Upper lobe of right lung (tissue), 1 donor: ENCODE results near the gene ZNF329. TPM values are rescaled to one million over a fixed set of nuclear protein-coding genes. Genes with fewer than 3 reads are reported as not detected.

ENCODE experiments used
- ATAC-seq: fragments of 200-7000 bp; cut with Tn5 transposase; one replicate; pipeline ENCODE4 v1.9.1; 2020; ENCODE audit warnings: mild to moderate bottlenecking, moderate library complexity
- DNase-seq: peaks from one replicate; pipeline ENCODE4 v3.0.0-alpha.2; 2020
- H3K27ac ChIP-seq: fragments of 200-600 bp; one replicate; pipeline ENCODE4 v1.8.0; 2022
- H3K27me3 ChIP-seq: fragments of 200-600 bp; one replicate; pipeline ENCODE4 v1.8.0; 2022; ENCODE audit warnings: mild to moderate bottlenecking
- H3K36me3 ChIP-seq: fragments of 200-600 bp; one replicate; pipeline ENCODE4 v1.8.0; 2022
- H3K4me1 ChIP-seq: fragments of 200-600 bp; one replicate; pipeline ENCODE4 v1.8.0; 2022
- H3K4me3 ChIP-seq: fragments of 200-600 bp; one replicate; pipeline ENCODE4 v1.8.0; 2022; ENCODE audit warnings: mild to moderate bottlenecking
- H3K9me3 ChIP-seq: fragments of 200-600 bp; one replicate; pipeline ENCODE4 v1.8.0; 2022
- intact Hi-C: fragments of 100-400 bp; cut with DNase I; formaldehyde crosslinking; loops from one replicate; pipeline ENCODE4 v1.11.0; 2022
- total RNA-seq: library from RNA; stranded (reverse); fragmentation: NEBNext Ultra II Directional; extraction: Animal tissue kit (Norgen Biotek cat#: 25700); gene quantifications from one replicate; pipeline ENCODE4 v1.2.1, GENCODE V29; 2021
- TF ChIP-seq, protein P1 (sequence below): fragments of 200-600 bp; IDR thresholded peaks from one replicate; pipeline ENCODE4 v1.8.0; 2022; ENCODE audit warnings: antibody characterized with exemption
- donor health status: DM: no; HTN: yes; CAD: no; lungs with severe emphysema.

Gene ZNF329
- total RNA-seq, 1 donor from 2014 or later: 7.4 TPM

DNA sequence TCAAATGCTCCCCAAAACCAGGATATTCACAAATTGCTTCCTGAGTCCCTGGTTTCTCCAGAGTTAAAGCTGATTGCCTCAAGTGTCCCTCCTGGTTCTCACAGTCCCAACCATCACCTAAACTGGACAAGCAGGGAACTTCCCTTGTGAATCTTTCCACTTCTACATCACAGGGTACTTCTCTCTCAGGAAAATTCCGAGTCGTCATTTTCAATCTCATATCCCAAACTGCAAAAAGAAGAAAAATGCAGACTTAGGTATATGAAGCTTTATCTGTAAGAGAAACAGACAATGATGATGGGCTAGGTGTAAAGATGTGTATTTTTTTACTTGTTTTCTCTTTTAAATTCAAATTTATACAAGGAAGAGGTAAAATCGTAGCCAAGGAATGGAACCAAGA, 21.3 kb downstream of the ZNF329 start:
- peaks cover 99% of the 10 kb centered on the region for H3K9me3 ChIP-seq
- no peaks in the 10 kb centered on the region for H3K27me3 ChIP-seq
- no peak for DNase-seq
- H3K36me3 ChIP-seq: peaks cover 37% of the 10 kb centered on the region
- no peak overlapping the region for H3K4me3 ChIP-seq
- TF ChIP-seq, protein P1, sequence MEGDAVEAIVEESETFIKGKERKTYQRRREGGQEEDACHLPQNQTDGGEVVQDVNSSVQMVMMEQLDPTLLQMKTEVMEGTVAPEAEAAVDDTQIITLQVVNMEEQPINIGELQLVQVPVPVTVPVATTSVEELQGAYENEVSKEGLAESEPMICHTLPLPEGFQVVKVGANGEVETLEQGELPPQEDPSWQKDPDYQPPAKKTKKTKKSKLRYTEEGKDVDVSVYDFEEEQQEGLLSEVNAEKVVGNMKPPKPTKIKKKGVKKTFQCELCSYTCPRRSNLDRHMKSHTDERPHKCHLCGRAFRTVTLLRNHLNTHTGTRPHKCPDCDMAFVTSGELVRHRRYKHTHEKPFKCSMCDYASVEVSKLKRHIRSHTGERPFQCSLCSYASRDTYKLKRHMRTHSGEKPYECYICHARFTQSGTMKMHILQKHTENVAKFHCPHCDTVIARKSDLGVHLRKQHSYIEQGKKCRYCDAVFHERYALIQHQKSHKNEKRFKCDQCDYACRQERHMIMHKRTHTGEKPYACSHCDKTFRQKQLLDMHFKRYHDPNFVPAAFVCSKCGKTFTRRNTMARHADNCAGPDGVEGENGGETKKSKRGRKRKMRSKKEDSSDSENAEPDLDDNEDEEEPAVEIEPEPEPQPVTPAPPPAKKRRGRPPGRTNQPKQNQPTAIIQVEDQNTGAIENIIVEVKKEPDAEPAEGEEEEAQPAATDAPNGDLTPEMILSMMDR: no peak
- ATAC-seq: no peak
- intact Hi-C loops: loop anchor here (10.0 kb wide), 1 partner anchor 424 kb away; the partner anchor contains the start of gene ZNF154
- no peak overlapping the region for H3K27ac ChIP-seq
- H3K4me1 ChIP-seq: no peaks in the 10 kb centered on the region

DNA sequence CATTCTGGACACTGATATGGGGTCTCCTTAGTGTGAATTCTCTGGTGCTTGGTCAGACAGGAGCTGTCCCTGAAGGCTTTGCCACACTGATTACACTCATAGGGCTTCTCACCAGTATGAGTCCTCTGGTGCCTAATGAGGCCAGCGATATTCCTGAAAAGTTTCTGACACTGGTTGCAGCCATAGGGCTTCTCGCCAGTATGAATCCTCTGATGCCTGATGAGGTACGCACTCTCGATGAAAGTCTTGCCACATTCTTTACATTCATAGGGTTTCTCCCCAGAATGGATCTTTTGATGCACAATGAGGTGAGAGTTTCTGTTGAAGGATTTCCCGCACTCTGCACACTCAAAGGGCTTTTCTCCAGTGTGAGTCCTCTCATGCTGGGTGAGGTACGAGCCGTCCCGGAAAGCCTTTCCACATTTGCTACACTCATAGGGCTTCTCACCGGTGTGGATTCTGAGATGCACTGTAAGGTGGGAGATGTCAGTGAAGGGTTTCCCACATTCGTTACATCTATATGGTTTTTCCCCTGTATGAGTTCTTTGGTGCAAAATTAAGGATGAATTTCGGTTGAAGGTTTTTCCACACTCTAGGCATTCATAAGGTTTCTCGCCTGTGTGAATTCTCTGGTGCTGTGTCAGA, 22.4 kb downstream of the ZNF329 start:
- H3K9me3 ChIP-seq: peaks cover 99% of the 10 kb centered on the region
- H3K4me3 ChIP-seq: no peak overlapping the region
- TF ChIP-seq, protein P1: no peak
- H3K27ac ChIP-seq: no peak overlapping the region
- intact Hi-C loops: loop anchor here (10.0 kb wide), 1 partner anchor 423 kb away; the partner anchor contains the start of gene ZNF154
- ATAC-seq: no peak
- no peak for DNase-seq
- no peaks in the 10 kb centered on the region for H3K4me1 ChIP-seq
- H3K36me3 ChIP-seq: peaks cover 26% of the 10 kb centered on the region
- H3K27me3 ChIP-seq: no peaks in the 10 kb centered on the region

DNA sequence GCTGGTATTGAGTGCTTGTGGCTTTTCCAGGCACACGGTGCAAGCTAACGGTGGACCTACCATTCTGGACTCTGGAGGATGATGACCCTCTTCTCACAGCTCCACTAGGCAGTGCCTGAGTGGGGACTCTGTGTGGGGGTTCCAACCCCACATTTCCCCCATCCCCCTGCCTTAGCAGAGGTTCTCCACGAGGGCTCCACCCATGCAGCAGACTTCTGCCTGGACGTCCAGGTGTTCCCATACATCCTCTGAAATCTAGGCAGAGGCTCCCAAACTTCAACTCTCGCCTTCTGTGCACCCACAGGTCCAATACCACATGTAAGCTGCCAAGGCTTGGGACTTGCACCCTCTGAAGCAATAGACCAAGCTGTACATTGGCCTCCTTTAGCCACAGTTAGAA, 27.2 kb downstream of the ZNF329 start:
- no peak for DNase-seq
- no peaks in the 10 kb centered on the region for H3K27me3 ChIP-seq
- H3K36me3 ChIP-seq: peaks cover under 1% of the 10 kb centered on the region
- ATAC-seq: no peak
- TF ChIP-seq, protein P1: no peak
- H3K4me1 ChIP-seq: no peaks in the 10 kb centered on the region
- H3K27ac ChIP-seq: no peak overlapping the region
- no peak overlapping the region for H3K4me3 ChIP-seq
- intact Hi-C loops: loop anchor here (10.0 kb wide), 1 partner anchor 419 kb away; the partner anchor contains the start of gene ZNF154
- H3K9me3 ChIP-seq: peaks cover 91% of the 10 kb centered on the region

DNA sequence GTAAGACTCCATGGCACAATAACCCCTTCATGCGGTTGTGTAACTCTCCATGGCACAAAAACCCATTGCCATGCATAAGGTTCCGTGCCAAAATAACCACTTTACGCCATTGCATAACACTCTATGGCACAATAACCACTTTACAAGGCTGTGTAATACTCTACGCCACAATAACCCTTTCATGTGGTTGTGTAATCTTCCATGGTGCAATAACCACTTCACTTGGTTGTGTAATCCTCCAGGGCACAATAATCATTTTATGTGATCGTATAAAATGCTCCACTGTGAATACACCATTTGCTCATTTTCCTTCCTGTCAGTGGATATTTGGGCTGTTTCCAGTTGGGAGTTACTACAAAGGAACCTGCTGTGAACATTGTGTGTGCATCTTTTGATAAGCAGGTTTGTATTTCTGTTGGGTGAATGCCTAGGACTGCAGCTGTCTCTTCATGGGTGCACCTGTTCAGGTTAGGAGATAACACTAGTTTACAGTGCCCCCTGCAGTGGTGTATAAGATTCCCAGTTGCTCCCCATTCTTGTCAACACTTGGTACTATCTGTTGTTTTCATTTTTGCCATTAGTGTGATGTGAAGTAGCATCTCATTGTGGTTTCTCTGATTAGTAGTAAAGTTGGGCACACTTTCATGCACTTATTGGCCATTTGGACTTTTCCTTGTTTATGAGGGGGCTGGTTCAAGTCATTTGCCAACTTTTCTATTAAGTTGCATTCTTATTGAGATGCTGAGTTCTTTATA, 31.4 kb downstream of the ZNF329 start:
- Histone ChIP-seq H3K9me3 (peaks cover 67% of the 10 kb centered on the region), H3K36me3 (no peaks in the 10 kb centered on the region), H3K27ac (no peak overlapping the region), H3K4me3 (no peak overlapping the region), H3K4me1 (no peaks in the 10 kb centered on the region), H3K27me3 (no peaks in the 10 kb centered on the region)
- no peak for ATAC-seq
- no peak for DNase-seq
- TF ChIP-seq, protein P1: no peak
- intact Hi-C loops: no loop called here

DNA sequence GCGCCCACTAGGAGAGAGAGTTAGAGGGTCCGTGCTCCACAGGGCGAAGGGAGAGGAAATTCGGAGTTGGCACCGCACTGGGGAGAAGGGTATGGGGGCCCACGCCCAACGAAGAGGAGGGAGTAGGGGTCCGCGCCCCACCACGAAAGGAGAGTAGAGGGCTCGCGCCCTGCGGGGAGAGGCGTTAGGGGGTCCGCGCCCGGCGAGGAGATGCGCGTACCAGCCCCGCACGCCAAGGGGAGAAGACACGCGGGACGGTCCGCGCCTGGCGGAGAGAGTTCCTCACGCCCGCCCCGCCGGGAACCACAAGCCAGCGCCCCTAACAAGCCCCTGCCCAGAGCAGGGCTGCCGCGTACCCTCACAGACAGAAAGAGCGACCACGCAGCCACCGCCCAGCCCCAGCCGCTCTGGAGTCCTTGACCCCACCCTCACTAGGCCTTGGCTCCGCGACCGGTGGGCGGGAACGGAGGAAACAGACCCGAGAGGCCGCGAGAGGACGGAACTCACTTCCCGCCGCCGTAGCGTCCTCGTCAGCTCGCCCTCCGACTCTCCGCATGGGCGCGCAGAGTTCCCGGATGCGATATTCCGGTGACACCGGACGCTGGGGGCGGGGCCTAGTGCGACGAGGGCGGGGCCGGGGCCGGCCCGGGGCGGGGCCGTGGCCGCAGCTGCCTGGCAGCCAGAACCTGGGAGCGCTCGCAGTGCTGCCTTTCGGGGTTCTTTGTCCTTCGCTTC, 32.6 kb downstream of the ZNF329 start:
- TF ChIP-seq, protein P1: no peak
- H3K4me3 ChIP-seq: no peak overlapping the region
- H3K27ac ChIP-seq: no peak overlapping the region
- H3K9me3 ChIP-seq: peaks cover 67% of the 10 kb centered on the region
- ATAC-seq: no peak
- no peaks in the 10 kb centered on the region for H3K27me3 ChIP-seq
- intact Hi-C loops: no loop called here
- no peaks in the 10 kb centered on the region for H3K4me1 ChIP-seq
- no peaks in the 10 kb centered on the region for H3K36me3 ChIP-seq
- no peak for DNase-seq
